ENCODE measurements around the gene DNAJB4.

DNA sequence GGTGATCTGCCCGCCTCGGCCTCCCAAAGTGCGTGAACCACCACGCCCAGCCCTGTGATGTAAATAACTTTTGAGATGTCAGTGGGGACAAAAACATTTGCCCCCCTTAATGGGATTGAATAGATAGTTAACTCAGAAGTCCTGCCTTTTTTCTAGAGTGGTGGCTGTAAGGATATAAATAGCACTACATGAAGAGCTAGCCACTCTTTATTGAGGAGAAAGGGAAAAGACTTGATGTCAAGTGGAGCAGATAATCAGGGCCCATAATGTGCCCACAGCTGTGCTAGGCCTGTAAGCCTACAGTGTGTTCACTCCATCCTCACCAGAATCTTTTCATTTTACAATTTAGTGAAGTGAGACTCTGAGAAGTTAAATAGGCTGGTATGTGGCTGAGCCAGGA lies 44.7 kb downstream of the DNAJB4 start:
- no peak for TF ChIP-seq CTCF (IDR thresholded peaks at IDR 0.05 in 2 of 3, conservative IDR thresholded peaks at IDR 0.05 in 1 of 3; ENCODE audit: borderline replicate concordance in 1 of 3, insufficient read depth in 1 of 3, low read depth in 2 of 3, low read length in 2 of 3)
- TF ChIP-seq POLR2AphosphoS5 (IDR thresholded peaks at IDR 0.05; ENCODE audit: low read depth, low read length): no peak
- TF ChIP-seq EZH2 (IDR thresholded peaks at IDR 0.05): no peak

Measured in HCT116 (cell line).